Muscle layer of colon (tissue), 2 donors: Measurements from ENCODE around the gene GLIS1.

ENCODE experiments used
- H3K27ac ChIP-seq: one replicate; pipeline ENCODE4 v1.7.0; 2013; ENCODE audit warnings: low read depth, mild to moderate bottlenecking, low read length, moderate library complexity
- H3K27me3 ChIP-seq, 2 donors: one replicate each; pipeline ENCODE4 v1.7.0; 2013; ENCODE audit warnings: low read length in 2 of 2, mild to moderate bottlenecking in 2 of 2; ENCODE audit not compliant: insufficient read depth in 2 of 2, control insufficient read depth in 1 of 2
- H3K36me3 ChIP-seq: one replicate; pipeline ENCODE4 v1.7.0; 2013; ENCODE audit warnings: mild to moderate bottlenecking, low read length; ENCODE audit not compliant: insufficient read depth
- H3K4me1 ChIP-seq: one replicate; pipeline ENCODE4 v1.7.0; 2013; ENCODE audit warnings: mild to moderate bottlenecking, low read length; ENCODE audit not compliant: insufficient read depth
- H3K4me3 ChIP-seq, 2 donors: one replicate each; pipeline ENCODE4 v1.7.0; 2013; ENCODE audit warnings: low read length in 2 of 2, low read depth in 1 of 2, mild to moderate bottlenecking in 1 of 2, moderate library complexity in 1 of 2
- H3K9ac ChIP-seq: one replicate; pipeline ENCODE4 v1.7.0; 2013; ENCODE audit warnings: low read length
- H3K9me3 ChIP-seq: one replicate; pipeline ENCODE4 v1.7.0; 2013; ENCODE audit warnings: mild to moderate bottlenecking, low read length
- donor health status: abdominal sarcoma.
- donor health status: Adenocarcinoma of cecum.

The GLIS1 gene

GRCh38 chr1:53592521-53592982, 146.4 kb downstream of the GLIS1 start:
- Histone ChIP-seq H3K36me3 (no peaks in the 10 kb centered on the region), H3K27ac (no peak overlapping the region), H3K27me3 (peaks cover 0 to 11% of the 10 kb centered on the region in 2 donors), H3K9me3 (no peaks in the 10 kb centered on the region), H3K4me3 (no peak overlapping the region), H3K9ac (no peak overlapping the region), H3K4me1 (no peaks in the 10 kb centered on the region)

- Histone ChIP-seq H3K27ac (no peak overlapping the region), H3K4me3 (no peak overlapping the region), H3K9me3 (no peaks in the 10 kb centered on the region), H3K4me1 (no peaks in the 10 kb centered on the region), H3K36me3 (no peaks in the 10 kb centered on the region), H3K9ac (no peak overlapping the region), H3K27me3 (peaks cover 0 to 11% of the 10 kb centered on the region in 2 donors)
Measured at GRCh38 chr1:53591924-53592323, 147.0 kb downstream of the GLIS1 start.

- H3K9ac ChIP-seq: no peak overlapping the region
- H3K27me3 ChIP-seq: peaks cover 0 to 11% of the 10 kb centered on the region in 2 donors
- no peak overlapping the region for H3K27ac ChIP-seq
- no peaks in the 10 kb centered on the region for H3K4me1 ChIP-seq
- no peaks in the 10 kb centered on the region for H3K36me3 ChIP-seq
- H3K9me3 ChIP-seq: no peaks in the 10 kb centered on the region
- no peak overlapping the region for H3K4me3 ChIP-seq
Measured at GRCh38 chr1:53590531-53591515, 148.1 kb downstream of the GLIS1 start.

GRCh38 chr1:53590104-53590503, 148.9 kb downstream of the GLIS1 start:
- no peaks in the 10 kb centered on the region for H3K36me3 ChIP-seq
- no peaks in the 10 kb centered on the region for H3K9me3 ChIP-seq
- no peak overlapping the region for H3K9ac ChIP-seq
- no peak overlapping the region for H3K4me3 ChIP-seq
- peaks cover 0 to 11% of the 10 kb centered on the region in 2 donors for H3K27me3 ChIP-seq
- H3K27ac ChIP-seq: no peak overlapping the region
- no peaks in the 10 kb centered on the region for H3K4me1 ChIP-seq

GRCh38 chr1:53589043-53589887, 149.7 kb downstream of the GLIS1 start:
- no peaks in the 10 kb centered on the region for H3K4me1 ChIP-seq
- H3K27ac ChIP-seq: no peak overlapping the region
- H3K9ac ChIP-seq: no peak overlapping the region
- H3K9me3 ChIP-seq: no peaks in the 10 kb centered on the region
- peaks cover 0 to 7% of the 10 kb centered on the region in 2 donors for H3K27me3 ChIP-seq
- no peaks in the 10 kb centered on the region for H3K36me3 ChIP-seq
- H3K4me3 ChIP-seq: no peak overlapping the region

- Histone ChIP-seq H3K4me3 (no peak overlapping the region), H3K4me1 (no peaks in the 10 kb centered on the region), H3K9me3 (no peaks in the 10 kb centered on the region), H3K36me3 (no peaks in the 10 kb centered on the region), H3K9ac (no peak overlapping the region), H3K27me3 (no peaks in the 10 kb centered on the region), H3K27ac (no peak overlapping the region)
Measured at GRCh38 chr1:53588053-53588779, 150.7 kb downstream of the GLIS1 start.

- no peak overlapping the region for H3K27ac ChIP-seq
- H3K9me3 ChIP-seq: no peaks in the 10 kb centered on the region
- H3K27me3 ChIP-seq: no peaks in the 10 kb centered on the region
- H3K9ac ChIP-seq: no peak overlapping the region
- no peak overlapping the region for H3K4me3 ChIP-seq
- no peaks in the 10 kb centered on the region for H3K4me1 ChIP-seq
- no peaks in the 10 kb centered on the region for H3K36me3 ChIP-seq
Measured at GRCh38 chr1:53587252-53587988, 151.5 kb downstream of the GLIS1 start.

GRCh38 chr1:53586765-53587164, 152.2 kb downstream of the GLIS1 start:
- Histone ChIP-seq H3K4me1 (no peaks in the 10 kb centered on the region), H3K27me3 (no peaks in the 10 kb centered on the region), H3K36me3 (no peaks in the 10 kb centered on the region), H3K9me3 (no peaks in the 10 kb centered on the region), H3K4me3 (no peak overlapping the region), H3K27ac (no peak overlapping the region), H3K9ac (no peak overlapping the region)

- no peaks in the 10 kb centered on the region for H3K9me3 ChIP-seq
- H3K4me3 ChIP-seq: no peak overlapping the region
- no peaks in the 10 kb centered on the region for H3K36me3 ChIP-seq
- H3K4me1 ChIP-seq: no peaks in the 10 kb centered on the region
- no peaks in the 10 kb centered on the region for H3K27me3 ChIP-seq
- H3K9ac ChIP-seq: no peak overlapping the region
- H3K27ac ChIP-seq: no peak overlapping the region
Measured at GRCh38 chr1:53585565-53585964, 153.4 kb downstream of the GLIS1 start.

- Histone ChIP-seq H3K27ac (no peak overlapping the region), H3K27me3 (no peaks in the 10 kb centered on the region), H3K9me3 (no peaks in the 10 kb centered on the region), H3K9ac (no peak overlapping the region), H3K36me3 (no peaks in the 10 kb centered on the region), H3K4me3 (no peak overlapping the region), H3K4me1 (no peaks in the 10 kb centered on the region)
Measured at GRCh38 chr1:53585129-53585528, 153.8 kb downstream of the GLIS1 start.
